SK-N-SH treated with all-trans-retinoic acid at 6 μM for 48 hours (cell line): ENCODE results near the gene TTC27.

ENCODE experiments used
- ATAC-seq: fragments of 200-7000 bp; cut with Tn5 transposase; 3 replicates; pipeline ENCODE4 v1.9.1; 2020; ENCODE audit warnings: mild to moderate bottlenecking, moderate library complexity
- ARNTL ChIP-seq: fragments of 450-650 bp; formaldehyde crosslinking; IDR thresholded peaks from 2 replicates; pipeline ENCODE4 v1.5.0; 2020; ENCODE audit warnings: low read depth, mild to moderate bottlenecking, moderate library complexity, borderline replicate concordance
- BACH2 ChIP-seq: fragments of 250-450 bp; sonication (Bioruptor Pico); IDR thresholded peaks from 2 replicates; pipeline ENCODE4 v1.9.0; 2021; ENCODE audit warnings: mild to moderate bottlenecking, borderline replicate concordance
- CSDC2 ChIP-seq: fragments of 250-450 bp; sonication (Bioruptor Pico); IDR thresholded peaks from 2 replicates; pipeline ENCODE4 v1.5.0; 2020; ENCODE audit warnings: mild to moderate bottlenecking, moderate library complexity
- CSRNP3 ChIP-seq: fragments of 250-450 bp; sonication (Bioruptor Pico); IDR thresholded peaks from 2 replicates; pipeline ENCODE4 v1.5.1; 2021; ENCODE audit warnings: mild to moderate bottlenecking, moderate library complexity
- ESRRG ChIP-seq: fragments of 250-450 bp; sonication (Bioruptor Pico); IDR thresholded peaks from 2 replicates; pipeline ENCODE4 v1.6.1; 2021; ENCODE audit warnings: mild to moderate bottlenecking
- GLIS3 ChIP-seq: fragments of 250-450 bp; sonication (Bioruptor Pico); IDR thresholded peaks from 2 replicates; pipeline ENCODE4 v1.5.0; 2020; ENCODE audit warnings: mild to moderate bottlenecking, moderate library complexity
- ISL1 ChIP-seq: fragments of 250-450 bp; sonication (Bioruptor Pico); IDR thresholded peaks from 2 replicates; pipeline ENCODE4 v2.1.2; 2022; ENCODE audit warnings: mild to moderate bottlenecking, moderate library complexity
- OSR1 ChIP-seq: fragments of 250-450 bp; sonication (Bioruptor Pico); IDR thresholded peaks from 2 replicates; pipeline ENCODE4 v1.8.0; 2022; ENCODE audit warnings: moderate library complexity, mild to moderate bottlenecking, inconsistent platforms
- PATZ1 ChIP-seq: fragments of 250-450 bp; sonication (Bioruptor Pico); IDR thresholded peaks from 2 replicates; pipeline ENCODE4 v1.8.0; 2020; ENCODE audit warnings: mild to moderate bottlenecking, moderate library complexity, borderline replicate concordance
- POU6F1 ChIP-seq: fragments of 250-450 bp; sonication (Bioruptor Pico); IDR thresholded peaks from 2 replicates; pipeline ENCODE4 v1.8.0; 2021; ENCODE audit warnings: low read depth, mild to moderate bottlenecking, moderate library complexity, borderline replicate concordance
- PPARA ChIP-seq: fragments of 250-450 bp; sonication (Bioruptor Pico); IDR thresholded peaks from 2 replicates; pipeline ENCODE4 v1.5.0; 2020; ENCODE audit warnings: mild to moderate bottlenecking, borderline replicate concordance
- RARB ChIP-seq: fragments of 250-450 bp; sonication (Bioruptor Pico); IDR thresholded peaks from 2 replicates; pipeline ENCODE4 v1.8.0; 2021; ENCODE audit warnings: mild to moderate bottlenecking, moderate library complexity
- TCF4 ChIP-seq: fragments of 250-450 bp; sonication (Bioruptor Pico); IDR thresholded peaks from 2 replicates; pipeline ENCODE4 v1.8.0; 2021; ENCODE audit warnings: mild to moderate bottlenecking, moderate library complexity, borderline replicate concordance
- TOX ChIP-seq: fragments of 250-450 bp; sonication (Bioruptor Pico); IDR thresholded peaks from 2 replicates; pipeline ENCODE4 v1.8.0; 2021; ENCODE audit warnings: mild to moderate bottlenecking, moderate library complexity, borderline replicate concordance
- ZC3H10 ChIP-seq: fragments of 250-450 bp; sonication (Bioruptor Pico); IDR thresholded peaks from 2 replicates; pipeline ENCODE4 v1.5.1; 2021; ENCODE audit warnings: mild to moderate bottlenecking, moderate library complexity
- ZFP3 ChIP-seq: fragments of 250-450 bp; sonication (Bioruptor Pico); IDR thresholded peaks from 2 replicates; pipeline ENCODE4 v1.5.0; 2020; ENCODE audit warnings: mild to moderate bottlenecking, moderate library complexity
- ZFP30 ChIP-seq: fragments of 450-650 bp; formaldehyde crosslinking; IDR thresholded peaks from 2 replicates; pipeline ENCODE4 v1.5.0; 2022; ENCODE audit warnings: mild to moderate bottlenecking, moderate library complexity
- ZNF565 ChIP-seq: fragments of 450-650 bp; formaldehyde crosslinking; conservative IDR thresholded peaks from 2 replicates; pipeline ENCODE4 v1.5.0; 2020; ENCODE audit warnings: low read depth, mild to moderate bottlenecking, moderate library complexity
- ZNF70 ChIP-seq: fragments of 450-650 bp; formaldehyde crosslinking; IDR thresholded peaks from 2 replicates; pipeline ENCODE4 v1.5.0; 2020; ENCODE audit warnings: mild to moderate bottlenecking, moderate library complexity
- TF ChIP-seq, protein P1 (sequence below): fragments of 250-450 bp; sonication (Bioruptor Pico); IDR thresholded peaks from 2 replicates; pipeline ENCODE4 v1.5.1; 2020; ENCODE audit warnings: low read depth, mild to moderate bottlenecking, moderate library complexity

TTC27 gene

GRCh38 chr2:32617599-32618189 is 10.2 kb upstream of the TTC27 start:
- TF ChIP-seq ZNF565 (CRISPR knock-in tag) (no peak), GLIS3 (CRISPR knock-in tag) (no peak), ARNTL (CRISPR knock-in tag) (no peak), ZFP30 (no peak), POU6F1 (CRISPR knock-in tag) (no peak), ESRRG (no peak), ISL1 (CRISPR knock-in tag) (no peak), TCF4 (CRISPR knock-in tag) (no peak), CSRNP3 (CRISPR knock-in tag) (no peak), ZC3H10 (CRISPR knock-in tag) (no peak), PPARA (CRISPR knock-in tag) (no peak), BACH2 (CRISPR knock-in tag) (no peak), ZNF70 (CRISPR knock-in tag) (no peak), RARB (no peak), TOX (CRISPR knock-in tag) (no peak)
- TF ChIP-seq, protein P1, sequence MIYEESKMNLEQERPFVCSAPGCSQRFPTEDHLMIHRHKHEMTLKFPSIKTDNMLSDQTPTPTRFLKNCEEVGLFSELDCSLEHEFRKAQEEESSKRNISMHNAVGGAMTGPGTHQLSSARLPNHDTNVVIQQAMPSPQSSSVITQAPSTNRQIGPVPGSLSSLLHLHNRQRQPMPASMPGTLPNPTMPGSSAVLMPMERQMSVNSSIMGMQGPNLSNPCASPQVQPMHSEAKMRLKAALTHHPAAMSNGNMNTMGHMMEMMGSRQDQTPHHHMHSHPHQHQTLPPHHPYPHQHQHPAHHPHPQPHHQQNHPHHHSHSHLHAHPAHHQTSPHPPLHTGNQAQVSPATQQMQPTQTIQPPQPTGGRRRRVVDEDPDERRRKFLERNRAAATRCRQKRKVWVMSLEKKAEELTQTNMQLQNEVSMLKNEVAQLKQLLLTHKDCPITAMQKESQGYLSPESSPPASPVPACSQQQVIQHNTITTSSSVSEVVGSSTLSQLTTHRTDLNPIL (CRISPR knock-in tag) = no peak
- ATAC-seq = no peak

GRCh38 chr2:32622570-32623310 is 5.1 kb upstream of the TTC27 start:
- no peak for ATAC-seq
- TF ChIP-seq ZFP30 = no peak
- no peak for TF ChIP-seq CSRNP3 (CRISPR knock-in tag)
- no peak for TF ChIP-seq RARB
- no peak for TF ChIP-seq ZNF70 (CRISPR knock-in tag)
- no peak for TF ChIP-seq ISL1 (CRISPR knock-in tag)
- no peak for TF ChIP-seq PATZ1 (CRISPR knock-in tag)
- no peak for TF ChIP-seq ZFP3 (CRISPR knock-in tag)
- TF ChIP-seq ZNF565 (CRISPR knock-in tag) = no peak

DNA sequence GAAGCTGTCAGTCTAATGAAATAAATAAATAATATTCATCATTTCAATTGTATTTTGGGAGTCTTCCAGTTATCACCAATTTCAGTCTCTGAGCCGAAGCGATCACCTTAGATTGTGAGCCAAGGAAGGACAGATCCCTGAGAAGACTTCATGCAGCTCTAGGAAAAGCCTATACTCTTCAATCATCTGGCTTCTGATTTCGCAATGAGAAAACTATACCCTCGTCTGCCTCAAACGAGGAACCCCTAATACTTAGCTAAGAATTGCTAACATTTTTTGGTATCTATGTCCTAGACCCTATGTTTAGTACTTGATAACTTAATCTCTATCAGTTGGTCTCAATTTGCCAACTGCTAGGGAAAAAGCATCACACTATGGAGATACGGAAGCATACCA is 4.5 kb upstream of the TTC27 start:
- no peak for ATAC-seq
- TF ChIP-seq OSR1 (CRISPR knock-in tag) (no peak), ESRRG (no peak), GLIS3 (CRISPR knock-in tag) (no peak), PATZ1 (CRISPR knock-in tag) (no peak), ZC3H10 (CRISPR knock-in tag) (no peak), ARNTL (CRISPR knock-in tag) (no peak), TCF4 (CRISPR knock-in tag) (no peak), POU6F1 (CRISPR knock-in tag) (no peak), CSDC2 (CRISPR knock-in tag) (no peak), TOX (CRISPR knock-in tag) (no peak), CSRNP3 (CRISPR knock-in tag) (no peak), PPARA (CRISPR knock-in tag) (no peak), ISL1 (CRISPR knock-in tag) (no peak)
- TF ChIP-seq, protein P1 (CRISPR knock-in tag) = no peak
